Measurements from ENCODE around the gene MRPL34.

The MRPL34 gene

GRCh38 chr19:17348700-17349099 is 43.0 kb downstream of the MRPL34 start:
- TF ChIP-seq CTCF (IDR thresholded peaks at IDR 0.05; ENCODE audit: low read depth, low read length, missing control alignments): no peak
- in situ Hi-C loops (cut with HindIII; ENCODE audit: low sequenced_read_pairs): no loop called here
- peak; percentile 38 for DNase-seq (ENCODE audit: low read depth)
- H3K4me3 ChIP-seq (ENCODE audit: low read depth, low read length): peak overlapping the region; percentile 2

GRCh38 chr19:17351815-17352435 is 46.3 kb downstream of the MRPL34 start:
- no peak overlapping the region for H3K4me3 ChIP-seq (ENCODE audit: low read depth, low read length)
- in situ Hi-C loops (cut with HindIII; ENCODE audit: low sequenced_read_pairs): no loop called here
- no peak for DNase-seq (ENCODE audit: low read depth)
- TF ChIP-seq CTCF (IDR thresholded peaks at IDR 0.05; ENCODE audit: low read depth, low read length, missing control alignments): no peak

GRCh38 chr19:17352608-17353280 is 47.1 kb downstream of the MRPL34 start:
- DNase-seq (ENCODE audit: low read depth): no peak
- H3K4me3 ChIP-seq (ENCODE audit: low read depth, low read length): no peak overlapping the region
- in situ Hi-C loops (cut with HindIII; ENCODE audit: low sequenced_read_pairs): no loop called here
- no peak for TF ChIP-seq CTCF (IDR thresholded peaks at IDR 0.05; ENCODE audit: low read depth, low read length, missing control alignments)

GRCh38 chr19:17353386-17353785 is 47.7 kb downstream of the MRPL34 start:
- DNase-seq (ENCODE audit: low read depth): no peak
- H3K4me3 ChIP-seq (ENCODE audit: low read depth, low read length): no peak overlapping the region
- no peak for TF ChIP-seq CTCF (IDR thresholded peaks at IDR 0.05; ENCODE audit: low read depth, low read length, missing control alignments)
- in situ Hi-C loops (cut with HindIII; ENCODE audit: low sequenced_read_pairs): no loop called here

All from astrocyte of the cerebellum (primary cell).